CMK (cell line): Measurements from ENCODE around the gene VCP.

Experiments
- DNase-seq: peaks from one replicate; pipeline ENCODE4 v3.0.0-alpha.2; 2010; ENCODE audit warnings: low read depth

VCP gene

DNA sequence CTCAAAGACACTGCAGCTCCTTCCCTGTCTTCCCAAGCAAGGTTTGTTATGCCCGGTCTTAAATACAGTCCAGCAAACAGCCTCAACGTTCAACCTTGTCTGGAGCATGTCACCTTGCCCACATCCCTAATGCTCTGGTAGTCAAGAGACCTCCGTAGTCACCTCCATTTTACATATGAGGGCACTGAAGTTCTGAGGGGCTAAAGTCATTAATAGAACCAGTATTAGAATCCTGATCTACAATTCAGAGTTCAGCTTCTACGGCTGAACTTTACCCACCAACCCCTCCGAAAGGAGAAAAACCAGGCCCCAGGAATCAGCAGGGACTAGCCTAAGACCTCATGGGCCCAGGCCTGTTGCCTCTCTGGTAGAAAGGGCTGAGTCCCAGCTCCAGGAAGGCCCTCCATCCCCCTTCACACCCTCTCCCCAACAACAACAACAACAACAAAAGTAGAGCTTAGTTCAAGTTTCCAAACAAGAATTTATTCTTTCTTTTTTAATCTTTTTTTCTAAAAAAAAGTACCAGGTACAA, 31.3 kb upstream of the VCP start:
- DNase-seq, result no peak

DNA sequence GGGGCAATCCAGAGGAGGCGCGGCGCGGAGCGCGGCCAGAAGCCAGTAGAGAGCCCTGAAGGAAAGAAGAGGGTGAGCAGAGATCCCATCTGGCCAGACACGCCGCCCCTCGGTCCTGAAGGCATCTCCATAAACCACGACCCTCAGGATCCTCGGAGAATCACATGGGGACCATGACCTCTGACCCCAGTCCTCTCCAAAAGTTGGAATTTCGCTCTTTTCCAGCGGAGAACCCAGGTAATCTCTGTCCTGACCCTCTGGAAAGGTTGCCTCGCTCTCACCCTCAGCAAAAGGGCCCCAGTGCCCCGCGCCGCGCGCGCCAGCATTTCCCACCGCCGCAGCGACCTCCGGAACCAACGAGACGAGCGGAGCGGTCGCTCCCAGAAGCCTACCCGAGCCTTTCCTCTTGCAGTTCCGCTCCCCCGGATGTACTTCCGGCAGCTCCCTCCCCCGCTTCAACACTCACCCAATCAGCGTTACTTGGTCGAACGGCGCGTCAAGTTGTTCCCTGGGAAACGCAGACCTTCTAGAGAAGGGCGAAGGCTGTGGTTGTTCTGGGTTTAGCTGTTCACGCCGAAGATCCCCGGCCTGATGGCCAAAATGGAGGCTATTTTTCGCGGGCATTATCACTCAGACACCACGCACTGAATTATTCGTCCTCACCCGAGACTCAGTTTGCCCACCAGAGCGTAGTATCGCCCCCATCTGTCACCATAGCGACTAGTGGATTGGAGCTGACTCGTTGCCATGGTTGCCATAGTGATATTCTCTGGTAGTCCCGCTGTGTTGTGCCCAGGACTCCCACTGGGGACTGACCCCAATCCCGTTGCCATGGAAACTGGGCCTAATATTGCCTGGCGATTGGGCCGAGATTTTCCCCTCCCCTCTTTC, 30.6 kb upstream of the VCP start, which contains the start of gene STOML2:
Gene STOML2, minus strand, starts transcription at position 363 of the 891 bp plus-strand sequence. Its CDS starts 37 bp downstream, at position 326.
- peak; percentile 93 for DNase-seq

DNA sequence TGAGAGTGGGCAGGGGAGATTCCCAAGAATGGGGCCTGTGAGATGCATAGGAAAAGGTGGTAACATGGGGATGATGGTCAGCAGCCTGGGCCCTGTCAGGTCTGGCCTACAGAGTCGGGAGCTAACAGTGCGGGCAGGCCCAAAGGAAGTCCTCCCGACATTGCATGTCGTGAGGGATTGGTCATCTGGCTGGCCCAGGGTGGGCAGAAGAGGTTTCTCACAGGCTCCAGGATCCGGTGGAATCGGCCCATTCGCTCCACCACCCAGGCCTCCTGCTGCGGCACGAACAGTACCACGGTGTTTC, 30.0 kb upstream of the VCP start:
- no peak for DNase-seq

DNA sequence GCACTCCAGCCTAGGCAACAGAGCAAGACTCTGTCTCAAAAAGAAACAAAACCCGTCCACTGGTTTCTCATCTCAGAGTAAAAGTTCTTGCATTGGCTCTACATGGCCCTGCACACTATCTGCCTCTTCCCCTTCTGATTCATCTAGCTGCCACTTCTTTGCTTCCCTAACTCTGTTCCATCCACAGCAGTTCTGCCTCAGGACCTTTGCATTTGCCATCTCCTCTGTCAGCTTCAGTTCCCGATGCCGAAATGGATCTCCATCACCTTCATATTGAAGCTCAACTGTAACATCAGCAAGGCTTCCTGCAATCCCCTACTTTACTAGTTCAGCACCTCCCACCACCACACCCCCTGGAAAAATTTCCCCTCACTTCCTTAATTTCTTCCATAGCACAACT, 25.1 kb upstream of the VCP start:
- no peak for DNase-seq

DNA sequence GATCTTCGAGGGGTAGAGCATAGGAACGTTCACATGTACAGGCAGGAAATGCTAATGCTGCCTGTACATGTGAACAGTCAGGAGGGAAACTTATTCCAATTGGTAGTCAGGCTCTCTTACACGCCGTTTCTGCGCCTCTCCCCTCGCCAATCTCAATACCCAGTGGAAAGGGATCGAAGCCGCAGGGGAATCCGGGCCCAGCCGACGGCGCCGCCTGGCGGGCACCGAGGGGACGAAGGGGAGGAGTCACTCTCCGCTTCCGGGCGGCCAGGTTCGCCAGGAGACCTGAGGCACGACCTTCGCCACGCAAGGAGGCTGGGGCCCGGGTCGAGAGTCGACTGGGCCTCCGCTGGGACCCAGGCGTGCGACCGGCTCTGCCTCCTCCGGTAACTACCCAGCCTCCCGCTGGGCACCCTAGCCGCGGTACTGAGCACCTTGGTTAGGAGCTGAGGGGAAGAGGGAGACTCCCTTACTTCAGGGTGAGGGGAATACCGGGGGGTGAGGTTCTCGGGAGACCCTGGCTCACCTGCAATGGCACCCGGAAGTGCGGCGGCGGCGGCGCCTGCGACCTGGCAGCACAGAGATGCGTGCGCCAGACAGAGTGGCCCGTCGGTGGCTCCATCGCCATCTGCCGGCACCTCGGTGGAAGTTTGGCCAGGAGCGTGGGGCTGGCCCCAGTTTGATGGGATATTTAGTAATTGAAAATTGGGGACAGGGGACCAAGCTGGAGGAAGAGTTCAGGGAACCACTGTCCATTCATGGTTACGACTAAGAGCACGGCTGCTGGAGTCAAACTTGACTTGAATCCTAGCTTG, 23.8 kb upstream of the VCP start, which contains the start of gene PIGO:
Gene PIGO, minus strand, starts transcription at position 557 of the 815 bp plus-strand sequence. CDS start 1,026 bp downstream, outside the sequence.
- DNase-seq, result peak; percentile 70

DNA sequence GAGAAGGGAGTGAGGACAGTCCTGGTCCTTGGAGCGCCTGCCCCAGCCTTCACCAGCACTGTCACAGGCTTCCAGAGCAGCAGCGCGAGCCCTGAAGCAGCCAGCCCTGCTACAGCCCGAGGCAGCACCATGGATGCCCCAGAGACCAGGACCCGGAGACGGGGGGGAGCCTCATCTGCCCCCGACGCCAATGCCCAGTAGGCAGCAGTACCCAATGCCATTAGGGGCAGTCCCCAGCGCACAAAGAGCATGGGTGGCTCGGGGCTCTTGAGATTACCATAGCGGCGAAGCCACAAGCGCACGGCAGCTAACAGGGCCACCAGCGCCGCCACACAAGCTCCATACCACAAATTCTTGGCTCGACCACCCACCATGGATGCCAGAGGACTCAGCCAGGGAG, 19.1 kb upstream of the VCP start:
- no peak for DNase-seq

DNA sequence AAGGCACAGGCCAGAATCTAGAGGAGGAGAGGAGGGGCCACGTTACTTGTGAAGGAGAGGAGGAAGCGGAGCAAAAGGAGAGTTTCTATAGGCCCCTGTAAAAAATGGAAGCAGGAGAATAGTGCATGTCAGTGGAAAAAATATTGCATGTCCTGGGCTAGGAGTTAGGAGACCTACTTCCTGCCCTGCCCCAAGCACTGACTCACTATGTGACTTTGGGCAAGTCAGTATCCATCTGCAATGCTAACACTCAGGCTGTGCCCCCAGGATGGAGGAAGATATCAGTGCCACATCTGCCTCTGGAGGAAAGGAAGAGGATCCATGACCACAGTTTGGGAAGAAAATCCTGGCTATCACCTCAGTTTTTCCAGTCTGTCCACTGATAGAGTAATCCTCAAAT, 17.0 kb upstream of the VCP start:
- no peak for DNase-seq

DNA sequence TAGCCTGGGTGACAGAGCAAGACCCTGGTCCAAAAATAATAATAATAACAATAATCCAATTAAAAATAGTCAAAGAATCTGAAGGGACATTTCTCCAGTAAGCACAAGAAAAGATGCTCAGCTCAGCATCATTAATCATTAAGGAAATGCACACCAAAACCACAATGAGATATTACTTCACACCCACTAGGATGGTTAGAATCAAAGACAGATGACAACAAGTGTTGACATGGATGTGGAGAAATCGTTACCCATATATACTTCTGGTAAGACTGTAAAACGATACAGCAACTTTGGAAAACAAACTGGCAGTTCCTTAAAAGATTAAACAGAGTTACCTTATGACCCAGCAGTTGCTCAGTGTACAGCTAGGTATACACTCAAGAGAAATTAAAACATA, 12.7 kb upstream of the VCP start:
- DNase-seq, result no peak

DNA sequence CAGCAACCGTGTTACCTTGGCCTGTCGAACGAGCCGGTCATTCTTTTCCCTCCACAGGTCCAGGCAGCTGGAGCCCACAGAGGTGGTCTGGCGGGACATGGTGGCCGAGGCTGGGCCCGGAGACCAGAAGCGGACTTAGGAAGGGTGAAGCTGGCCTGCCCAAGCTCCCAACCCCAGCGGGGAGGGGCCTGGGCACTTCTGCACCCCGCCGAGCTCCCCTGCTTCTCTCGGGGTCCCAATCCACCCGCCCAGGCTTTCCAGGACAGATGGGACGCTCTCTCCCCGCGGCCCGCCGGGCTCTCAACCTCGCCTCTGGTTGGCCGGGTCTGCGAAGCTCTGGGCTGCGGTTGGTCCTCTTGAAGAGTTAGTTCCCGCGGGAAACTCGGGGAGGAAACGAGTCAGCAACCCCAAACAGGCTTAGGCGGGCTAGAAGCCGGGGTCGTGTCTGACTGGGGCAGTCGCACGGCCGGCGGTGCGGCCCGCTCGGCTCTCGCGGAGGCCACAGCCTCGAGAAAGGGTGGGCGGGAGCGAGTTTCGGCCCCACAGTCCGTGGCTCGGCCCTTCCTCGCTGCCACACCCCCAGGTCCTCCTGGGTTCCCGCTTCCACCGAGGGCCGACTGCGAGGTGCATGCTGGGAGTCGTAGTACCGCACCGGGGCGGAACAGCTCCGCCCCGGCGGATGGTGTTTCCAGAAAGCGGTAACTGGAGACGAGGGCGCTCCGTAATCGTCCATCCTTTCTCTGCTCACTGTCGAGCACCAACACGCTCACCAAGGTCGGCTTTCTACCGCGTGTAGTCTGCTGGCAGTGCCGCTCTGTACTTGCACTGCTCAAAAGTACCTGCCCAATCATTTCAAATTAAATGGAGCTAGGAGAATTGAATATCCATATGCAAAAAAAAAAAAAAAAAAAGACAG, 7.3 kb upstream of the VCP start, which contains the start of gene FANCG:
Gene FANCG, minus strand, starts transcription at position 517 of the 916 bp plus-strand sequence. Its CDS starts 418 bp downstream, at position 99.
- peak; percentile 74 for DNase-seq

DNA sequence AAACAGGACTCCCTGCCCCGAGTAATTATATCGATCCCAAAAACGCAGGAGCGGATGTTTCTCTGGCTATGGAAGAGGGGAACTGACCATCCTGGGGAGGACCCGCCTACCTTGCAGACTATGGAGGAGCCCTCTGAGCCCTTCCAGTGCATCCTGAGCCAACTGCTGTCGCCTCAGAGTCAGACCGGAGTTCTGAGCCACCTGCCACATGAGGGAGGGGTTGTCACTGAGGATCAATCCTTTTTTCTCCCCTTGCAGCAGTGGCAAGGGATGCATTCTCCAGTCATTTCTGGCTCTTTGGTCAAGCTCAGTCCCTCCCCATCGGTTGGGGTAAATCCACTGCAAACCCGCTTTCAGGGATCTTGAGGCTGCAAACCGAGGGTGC, 6.6 kb upstream of the VCP start:
- no peak for DNase-seq

DNA sequence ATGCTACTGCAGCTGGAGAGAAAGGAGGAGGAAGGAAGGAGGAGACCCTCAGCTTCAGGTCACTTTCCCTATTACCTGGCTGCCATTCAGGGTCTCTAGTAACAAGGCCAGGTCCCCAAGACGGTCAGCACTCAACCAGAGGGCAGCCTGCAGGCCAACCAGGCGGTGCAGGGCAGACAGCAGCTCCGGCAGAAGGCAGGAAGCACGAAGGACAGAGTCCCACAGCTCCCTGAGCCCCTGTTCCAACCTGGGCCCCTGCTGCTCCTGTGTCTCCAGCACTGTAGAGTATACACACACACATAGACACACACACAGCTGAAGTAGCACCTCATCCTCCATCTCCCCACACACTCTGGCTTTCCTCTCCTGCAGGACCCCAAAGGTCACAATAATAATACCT, 5.6 kb upstream of the VCP start:
- DNase-seq, result no peak

DNA sequence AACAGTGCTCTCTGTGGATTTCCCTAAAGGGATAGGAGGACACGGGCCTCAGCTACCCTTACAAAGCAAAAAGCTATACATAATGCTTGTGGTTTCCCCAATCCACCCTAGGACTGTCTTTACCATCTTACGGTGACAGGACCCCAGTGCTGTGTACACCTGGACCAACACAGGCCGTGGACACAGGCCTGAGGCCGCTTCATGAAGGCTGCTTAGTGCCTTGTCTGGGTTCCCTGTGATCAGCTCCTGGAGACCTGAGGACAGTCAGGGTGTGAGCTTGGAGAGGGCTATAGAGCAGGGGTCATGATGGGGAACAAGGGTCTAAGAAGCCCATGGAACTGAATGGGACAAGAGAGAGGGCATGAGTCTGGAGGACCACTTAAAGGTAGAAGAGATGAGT, 4.4 kb upstream of the VCP start:
- no peak for DNase-seq

DNA sequence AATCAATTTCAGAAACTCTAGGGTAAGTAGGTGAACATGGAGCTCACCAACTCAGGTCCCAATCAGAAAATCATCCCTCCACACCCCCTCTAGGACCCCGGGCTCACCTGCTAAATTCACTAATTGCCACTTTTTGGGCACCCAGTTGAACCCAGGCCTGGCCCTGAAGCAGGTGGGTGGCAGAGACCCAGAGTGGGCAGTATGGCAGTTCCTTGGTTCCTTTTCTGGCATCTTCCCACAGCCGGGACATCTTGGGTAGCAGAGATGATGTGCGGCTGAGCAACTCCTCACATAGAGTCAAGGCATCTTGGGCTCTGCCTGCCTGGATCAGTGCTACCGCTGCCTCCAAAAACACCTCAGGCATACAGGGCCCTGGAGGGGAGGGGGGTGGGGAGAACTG, 2.9 kb upstream of the VCP start:
- no peak for DNase-seq

DNA sequence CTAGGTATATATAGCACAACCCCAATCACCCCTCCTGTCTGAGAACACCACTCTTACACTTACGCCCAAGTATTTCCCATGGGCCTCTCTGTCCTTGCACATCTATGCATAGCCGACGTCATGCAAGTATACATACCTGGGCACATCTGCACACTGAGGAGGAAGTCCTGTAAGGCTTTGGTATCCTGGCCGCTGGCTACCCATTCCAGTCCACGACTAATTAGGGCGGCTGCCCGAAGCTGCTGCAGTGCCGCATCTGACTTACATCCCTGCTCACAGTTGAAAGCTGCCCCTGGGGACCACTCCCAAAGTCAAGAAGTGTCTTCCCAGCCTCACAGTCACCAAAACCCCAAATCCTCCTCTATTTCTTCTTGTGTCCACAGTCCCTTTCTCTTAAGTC, 2.4 kb upstream of the VCP start:
- no peak for DNase-seq

DNA sequence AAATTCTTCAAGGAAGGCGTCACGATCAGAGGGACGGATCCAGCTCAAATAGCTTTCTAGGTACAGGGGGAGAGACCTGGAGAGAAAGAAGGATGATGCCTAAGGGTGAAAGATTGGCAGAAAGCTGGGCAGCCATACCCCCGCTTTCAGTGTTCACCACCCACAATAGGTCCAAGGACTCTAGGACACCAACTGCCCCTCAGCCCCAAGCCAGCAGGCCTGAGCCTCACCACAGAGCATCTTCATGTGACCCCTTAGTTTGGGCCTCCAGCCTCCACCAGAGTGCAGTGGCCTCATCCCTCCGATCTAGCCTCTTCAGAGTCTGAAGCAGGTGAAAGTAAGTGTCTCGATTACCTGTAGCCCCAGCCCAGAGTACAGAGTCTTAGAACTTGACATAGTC, 1.7 kb upstream of the VCP start:
- DNase-seq, result no peak

DNA sequence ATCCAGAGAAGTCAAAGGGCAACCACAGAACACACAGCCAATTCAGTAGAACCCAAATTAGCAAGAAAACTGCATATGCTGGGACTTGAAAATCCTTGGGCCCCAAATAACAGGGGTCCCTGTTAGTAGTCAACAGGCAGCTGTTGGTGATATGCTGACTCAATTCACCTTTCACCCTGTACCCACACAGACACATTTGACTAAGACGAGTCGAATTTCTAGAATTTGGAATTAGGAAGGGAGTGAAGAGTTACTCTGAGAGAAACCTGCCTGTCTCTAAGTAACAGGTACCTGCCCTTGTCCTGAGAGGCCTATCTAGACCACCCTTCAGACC, 821 bp upstream of the VCP start:
- no peak for DNase-seq

DNA sequence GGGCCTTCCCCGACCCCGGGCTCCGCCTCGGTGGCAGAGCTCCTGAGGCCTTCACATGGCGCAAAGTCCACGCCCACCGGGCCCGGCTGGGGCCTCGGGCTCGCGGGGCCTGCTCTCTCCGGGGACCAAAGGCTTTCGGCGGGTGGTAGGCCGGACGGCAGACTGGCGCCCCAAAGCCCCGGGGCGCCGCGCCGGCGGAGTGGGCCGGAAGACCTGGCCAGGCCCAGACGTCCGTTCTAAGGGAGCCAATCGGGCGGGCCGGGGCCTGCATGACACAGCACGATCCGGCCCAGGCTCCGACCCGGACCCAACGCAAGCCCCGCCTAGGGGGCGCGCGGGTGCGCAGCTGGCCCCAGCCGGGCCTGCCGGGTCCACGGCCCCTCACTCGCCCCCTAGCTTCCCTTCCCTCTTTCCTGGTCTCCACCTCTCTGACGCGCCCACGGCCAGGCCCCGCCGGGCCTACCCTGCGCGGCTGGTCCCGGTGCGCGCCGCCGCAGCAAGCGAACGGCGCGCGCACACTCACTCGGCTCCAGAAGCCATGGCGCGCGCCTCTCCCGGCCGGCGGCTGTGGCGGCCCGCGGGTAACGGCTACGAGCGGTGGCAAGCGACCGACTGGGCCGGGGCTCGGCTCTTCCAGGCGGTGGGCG, 488 bp downstream of the VCP start:
- peak; percentile 80 for DNase-seq

DNA sequence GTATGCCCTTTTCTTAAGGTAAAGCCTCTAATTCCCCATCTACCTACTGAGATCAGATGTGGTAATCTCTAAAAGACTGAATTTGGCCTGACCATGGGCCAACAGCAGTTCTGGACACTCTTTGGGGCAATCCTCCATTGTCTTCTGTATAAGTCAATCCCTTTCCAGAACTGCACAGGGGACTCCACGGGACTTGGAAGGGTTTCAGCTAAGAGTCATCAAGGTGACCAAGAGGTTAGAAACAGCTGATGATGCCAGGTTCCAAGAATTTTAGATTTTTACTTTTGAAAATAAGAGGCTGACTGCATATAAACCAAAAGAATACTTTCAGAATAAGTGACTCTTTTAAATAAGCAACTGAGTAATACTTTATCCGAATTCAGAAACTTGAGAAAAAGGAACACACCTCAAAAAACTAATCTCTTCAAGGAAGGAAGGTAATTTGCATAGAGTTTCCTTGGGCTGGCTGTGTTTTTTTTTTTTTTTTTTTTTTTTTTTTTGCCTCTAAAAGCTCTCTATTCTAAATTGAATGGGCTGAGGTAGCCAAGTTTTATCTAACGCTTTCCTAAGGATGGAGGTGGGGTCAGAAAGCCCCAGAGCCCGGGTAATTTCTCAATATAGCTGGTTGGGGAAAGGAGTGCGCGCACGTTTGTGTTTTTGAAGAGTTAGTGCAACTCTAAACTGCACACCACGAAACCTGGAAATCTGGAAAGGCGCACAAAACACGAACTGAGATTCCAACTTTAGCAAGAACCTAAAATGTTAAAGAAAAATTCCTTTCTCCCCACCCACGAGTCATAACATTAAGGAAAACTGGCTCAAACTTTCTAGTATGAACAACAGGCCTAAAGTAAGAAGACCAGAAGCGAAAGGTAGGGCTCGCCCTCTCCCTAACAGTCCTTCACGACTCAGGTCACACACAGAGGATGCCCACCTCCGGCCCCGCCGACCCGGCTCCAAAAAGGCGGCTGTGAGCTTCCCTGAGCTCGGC, 1.3 kb downstream of the VCP start:
- DNase-seq, result no peak

DNA sequence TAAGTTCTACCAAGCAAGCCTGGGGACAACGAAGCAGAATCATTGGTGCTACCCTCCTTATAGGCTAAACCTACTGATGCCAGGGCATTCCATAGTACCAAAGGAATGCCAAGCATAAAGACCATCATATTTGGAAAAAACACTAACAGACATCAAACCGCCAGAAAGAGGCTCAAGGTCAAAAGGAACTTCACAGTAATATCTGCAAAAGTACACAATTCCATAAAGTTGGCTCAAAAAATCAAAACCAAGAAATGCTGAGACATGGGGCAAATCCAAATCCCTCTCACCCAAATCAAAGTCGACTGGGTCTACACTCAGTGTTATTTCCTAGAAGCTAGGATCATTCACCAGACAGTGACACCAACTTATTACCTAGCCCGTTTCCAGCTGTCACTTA, 3.4 kb downstream of the VCP start:
- no peak for DNase-seq

DNA sequence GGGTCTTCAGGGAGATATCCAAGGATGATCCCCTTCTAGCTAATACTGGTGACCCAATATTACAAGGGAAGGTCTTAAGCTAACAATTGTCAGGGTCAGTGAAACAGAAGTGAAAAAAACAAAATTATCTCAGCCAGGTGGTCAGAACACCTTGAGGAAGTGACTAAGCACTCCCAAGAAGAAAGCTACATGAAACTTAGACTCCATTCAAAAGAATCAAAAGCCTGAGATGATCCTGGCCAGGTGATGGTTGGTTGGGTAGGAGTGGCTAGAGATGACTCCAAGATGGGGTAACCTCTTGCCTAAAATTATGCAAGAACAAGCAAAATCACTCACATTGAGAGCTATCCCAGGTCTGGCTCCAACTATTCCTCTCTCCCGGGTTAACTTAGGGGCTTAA, 5.4 kb downstream of the VCP start:
- no peak for DNase-seq
